CD14-positive monocyte (primary cell): ENCODE data around the gene ASMTL. TPM values are rescaled to one million over a fixed set of nuclear protein-coding genes. Genes with fewer than 3 reads are reported as not detected.

Source experiments
- DNase-seq, 3 donors: peaks; one replicate each; pipeline ENCODE4 v3.0.0-alpha.2; 2011 to 2022
- H2AFZ ChIP-seq: 2 replicates; pipeline ENCODE4 v1.6.0; 2012; ENCODE audit warnings: mild to moderate bottlenecking, low read depth, low read length, inconsistent platforms; ENCODE audit not compliant: insufficient read depth, poor library complexity, severe bottlenecking
- H3K27ac ChIP-seq, 2 donors: 1 replicate in 1 of 2; 2 replicates in 1 of 2; pipeline ENCODE4 v1.5.1; 2012 to 2013; ENCODE audit warnings: low read length in 2 of 2, control low read depth in 1 of 2, inconsistent platforms in 1 of 2, low read depth in 1 of 2, mild to moderate bottlenecking in 1 of 2
- H3K27me3 ChIP-seq, 2 donors: one replicate each; pipeline versions ENCODE4 v1.6.0 to v1.6.1; 2011 to 2013; ENCODE audit warnings: low read length in 2 of 2; ENCODE audit not compliant: control insufficient read depth in 2 of 2, insufficient read depth in 2 of 2
- H3K36me3 ChIP-seq, 2 donors: replicated peaks in 1 of 2; 1 replicate in 1 of 2; 2 replicates in 1 of 2; pipeline versions ENCODE4 v1.5.1 to v1.6.1; 2012 to 2013; ENCODE audit warnings: low read length in 2 of 2, control low read depth in 1 of 2, inconsistent platforms in 1 of 2, mild to moderate bottlenecking in 1 of 2; ENCODE audit not compliant: insufficient read depth in 2 of 2, control insufficient read depth in 1 of 2
- H3K4me1 ChIP-seq, 2 donors: 1 replicate in 1 of 2; 2 replicates in 1 of 2; pipeline versions ENCODE4 v1.5.1 to v1.6.1; 2012 to 2013; ENCODE audit warnings: low read length in 2 of 2, control low read depth in 1 of 2, inconsistent platforms in 1 of 2, mild to moderate bottlenecking in 1 of 2, moderate library complexity in 1 of 2; ENCODE audit not compliant: insufficient read depth in 2 of 2, control insufficient read depth in 1 of 2
- H3K4me2 ChIP-seq: replicated peaks from 2 replicates; pipeline ENCODE3; 2012; ENCODE audit warnings: low read length, moderate library complexity, mild to moderate bottlenecking; ENCODE audit not compliant: poor library complexity, severe bottlenecking; ENCODE audit errors: extremely low read depth
- H3K4me3 ChIP-seq, 3 experiments: fragments of 200-600 bp in 1 of 3; sonication (generic) in 1 of 3; replicated peaks in 1 of 3; 1 replicate in 2 of 3; 2 replicates in 1 of 3; pipeline ENCODE4 v1.5.1; 2011 to 2013; ENCODE audit warnings: low read length in 3 of 3, mild to moderate bottlenecking in 3 of 3, control low read depth in 2 of 3, low read depth in 2 of 3, inconsistent platforms in 1 of 3, moderate library complexity in 1 of 3
- H3K79me2 ChIP-seq: 2 replicates; pipeline ENCODE4 v1.6.0; 2012; ENCODE audit warnings: mild to moderate bottlenecking, control low read depth, inconsistent platforms, low read length, moderate library complexity; ENCODE audit not compliant: insufficient read depth
- H3K9ac ChIP-seq: 2 replicates; pipeline ENCODE4 v1.6.0; 2017; ENCODE audit warnings: low read length, mild to moderate bottlenecking; ENCODE audit not compliant: insufficient read depth, poor library complexity, severe bottlenecking
- H3K9me3 ChIP-seq, 2 donors: replicated peaks in 1 of 2; 1 replicate in 1 of 2; 2 replicates in 1 of 2; pipeline versions ENCODE4 v1.5.1 to v1.6.1; 2012 to 2013; ENCODE audit warnings: low read length in 2 of 2, control low read depth in 1 of 2; ENCODE audit not compliant: control insufficient read depth in 1 of 2, insufficient read depth in 1 of 2
- H4K20me1 ChIP-seq: 2 replicates; pipeline ENCODE4 v1.6.0; 2012; ENCODE audit warnings: mild to moderate bottlenecking, low read length, control low read depth, moderate library complexity; ENCODE audit not compliant: insufficient read depth
- H3K27ac Mint-ChIP-seq, 7 donors: one replicate each; pipeline ENCODE4 v1.8.0; 2020; ENCODE audit warnings: mild to moderate bottlenecking in 7 of 7, mixed read lengths in 7 of 7, moderate library complexity in 6 of 7, inconsistent platforms in 2 of 7
- H3K27me3 Mint-ChIP-seq, 3 donors: one replicate each; pipeline ENCODE4 v1.8.0; 2021 to 2022; ENCODE audit warnings: low read depth in 3 of 3, mild to moderate bottlenecking in 3 of 3, mixed read lengths in 3 of 3, moderate library complexity in 3 of 3, inconsistent platforms in 1 of 3
- H3K36me3 Mint-ChIP-seq, 2 donors: one replicate each; pipeline ENCODE4 v1.8.0; 2020; ENCODE audit warnings: mixed read lengths in 2 of 2, inconsistent platforms in 1 of 2, mild to moderate bottlenecking in 1 of 2
- H3K4me1 Mint-ChIP-seq: one replicate; pipeline ENCODE4 v1.8.0; 2020; ENCODE audit warnings: mild to moderate bottlenecking, mixed read lengths
- H3K4me3 Mint-ChIP-seq, 2 donors: one replicate each; pipeline ENCODE4 v1.8.0; 2020; ENCODE audit warnings: mild to moderate bottlenecking in 2 of 2, mixed read lengths in 2 of 2, moderate library complexity in 1 of 2
- H3K9me3 Mint-ChIP-seq, 7 donors: one replicate each; pipeline ENCODE4 v1.8.0; 2020 to 2022; ENCODE audit warnings: mixed read lengths in 7 of 7, mild to moderate bottlenecking in 6 of 7, moderate library complexity in 6 of 7, inconsistent platforms in 2 of 7
- CTCF ChIP-seq: fragments of 200-600 bp; IDR thresholded peaks from one replicate; pipeline ENCODE4 v1.8.0; 2022; ENCODE audit warnings: antibody characterized with exemption, mild to moderate bottlenecking
- WGBS: methylation state at CpG from one replicate; pipeline ENCODE4 v1.1.5; 2013; ENCODE audit warnings: missing lambda C conversion rate; ENCODE audit not compliant: insufficient coverage; 5-methylcytosine and 5-hydroxymethylcytosine counted together
- intact Hi-C, 2 donors: fragments of 100-400 bp; cut with micrococcal nuclease; formaldehyde crosslinking; loops; one replicate each; pipeline versions ENCODE4 v1.15.0 to v1.15.1; 2023
- polyA plus RNA-seq, 3 donors: library from polyadenylated mRNA; depleted of rRNA in 1 of 3; unstranded in 2 of 3; stranded (reverse) in 1 of 3; fragments of 300-500 nt in 2 of 3; fragments of >200 nt in 1 of 3; fragmentation: Illumina TruSeq in 2 of 3; gene quantifications; 1 replicate in 2 of 3; 2 replicates in 1 of 3; pipeline ENCODE4 v1.2.3, GENCODE V29; 2012 to 2021

Gene ASMTL
- polyA plus RNA-seq, 3 donors, result 19.0 to 31.5 (median 31.0) TPM

- no peak for DNase-seq
- H3K36me3 Mint-ChIP-seq, result peaks cover 11 to 30% of the 10 kb centered on the region in 2 donors
- 94% methylated on average over 19 of the region's 19 CpGs for WGBS
Measured at GRCh38 chrX:1419545-1420355, 33.0 kb downstream of the ASMTL start.

More at GRCh38 chrX:1419545-1420355, 33.0 kb downstream of the ASMTL start:
- Mint-ChIP-seq H3K4me1 (no peaks in the 10 kb centered on the region), H3K27ac (peak overlapping the region in 4 of 7 donors; percentile 2 to 54 (median 17)), H3K9me3 (peaks cover 15 to 36% (median 33%) of the 10 kb centered on the region in 7 donors), H3K27me3 (peaks cover 0 to 3% (median under 1%) of the 10 kb centered on the region in 3 donors), H3K4me3 (no peak overlapping the region)
- H3K27ac ChIP-seq, result no peak overlapping the region
- H3K9ac ChIP-seq, result no peak overlapping the region
- H3K79me2 ChIP-seq, result no peaks in the 10 kb centered on the region
- no peak overlapping the region for H2AFZ ChIP-seq
- TF ChIP-seq CTCF, result no peak
- no peaks in the 10 kb centered on the region for H3K27me3 ChIP-seq
- H3K4me1 ChIP-seq, result no peaks in the 10 kb centered on the region
- H3K4me3 ChIP-seq, result no peak overlapping the region
- intact Hi-C loops, result no loop called here
- no peaks in the 10 kb centered on the region for H4K20me1 ChIP-seq
- H3K36me3 ChIP-seq, result peaks cover 13 to 36% of the 10 kb centered on the region in 2 donors
- no peak overlapping the region for H3K4me2 ChIP-seq
- H3K9me3 ChIP-seq, result peaks cover 33 to 37% of the 10 kb centered on the region in 2 donors
